ENCODE measurements around the gene HSBP1L1.

Gene HSBP1L1

DNA sequence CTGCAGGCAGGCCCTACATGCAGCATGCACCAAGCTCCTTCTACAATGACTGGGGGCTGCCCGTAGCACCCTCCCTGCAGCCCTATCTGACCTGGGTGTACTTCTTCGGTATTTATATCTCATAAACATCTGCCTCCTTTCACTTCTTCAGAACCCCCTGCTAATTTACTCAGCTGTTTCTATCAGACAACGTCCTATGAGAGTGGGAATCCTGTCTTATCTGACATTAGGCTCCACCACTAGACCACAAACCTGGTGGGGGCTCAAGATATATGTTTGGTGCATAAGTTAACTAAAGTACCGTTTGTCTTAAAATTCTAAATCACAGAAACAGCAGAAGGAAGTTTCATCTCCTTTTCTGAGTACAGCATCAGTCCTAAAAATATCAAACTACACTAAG lies 10.6 kb downstream of the HSBP1L1 start:
- no peak overlapping the region for H3K4me3 ChIP-seq (replicated peaks; ENCODE audit: low read depth, low read length)
- TF ChIP-seq CTCF (IDR thresholded peaks at IDR 0.05; ENCODE audit: low read depth, low read length, missing control alignments): no peak
- DNase-seq (ENCODE audit: extremely low read depth, low read depth): no peak

- DNase-seq (ENCODE audit: extremely low read depth, low read depth): no peak
- no peak overlapping the region for H3K4me3 ChIP-seq (replicated peaks; ENCODE audit: low read depth, low read length)
- no peak for TF ChIP-seq CTCF (IDR thresholded peaks at IDR 0.05; ENCODE audit: low read depth, low read length, missing control alignments)
Observed at GRCh38 chr18:79975985-79976680, 11.7 kb downstream of the HSBP1L1 start.

DNA sequence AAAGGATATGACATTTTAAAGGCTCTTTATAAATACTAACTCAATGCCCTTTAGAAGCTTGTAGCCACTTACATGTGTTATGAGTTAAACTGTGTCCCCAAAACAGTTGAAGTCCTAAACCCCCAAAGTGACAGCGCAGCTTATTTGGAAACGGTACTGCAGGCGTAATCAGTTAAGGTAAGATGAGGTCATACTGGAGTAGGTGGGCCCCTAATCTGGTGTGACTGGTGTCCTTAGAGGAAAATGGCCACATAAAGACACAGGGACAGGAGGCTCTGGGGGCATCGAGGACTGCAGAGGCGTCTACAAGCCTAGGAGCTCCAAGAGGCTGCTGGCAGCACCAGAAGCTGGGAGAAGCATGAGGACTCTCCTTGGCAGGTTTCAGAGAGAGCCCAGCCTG lies 15.4 kb downstream of the HSBP1L1 start:
- no peak overlapping the region for H3K4me3 ChIP-seq (replicated peaks; ENCODE audit: low read depth, low read length)
- DNase-seq (ENCODE audit: extremely low read depth, low read depth): no peak
- no peak for TF ChIP-seq CTCF (IDR thresholded peaks at IDR 0.05; ENCODE audit: low read depth, low read length, missing control alignments)

GRCh38 chr18:79980585-79980984 lies 16.1 kb downstream of the HSBP1L1 start:
- DNase-seq (ENCODE audit: extremely low read depth, low read depth): no peak
- no peak for TF ChIP-seq CTCF (IDR thresholded peaks at IDR 0.05; ENCODE audit: low read depth, low read length, missing control alignments)
- no peak overlapping the region for H3K4me3 ChIP-seq (replicated peaks; ENCODE audit: low read depth, low read length)

DNA sequence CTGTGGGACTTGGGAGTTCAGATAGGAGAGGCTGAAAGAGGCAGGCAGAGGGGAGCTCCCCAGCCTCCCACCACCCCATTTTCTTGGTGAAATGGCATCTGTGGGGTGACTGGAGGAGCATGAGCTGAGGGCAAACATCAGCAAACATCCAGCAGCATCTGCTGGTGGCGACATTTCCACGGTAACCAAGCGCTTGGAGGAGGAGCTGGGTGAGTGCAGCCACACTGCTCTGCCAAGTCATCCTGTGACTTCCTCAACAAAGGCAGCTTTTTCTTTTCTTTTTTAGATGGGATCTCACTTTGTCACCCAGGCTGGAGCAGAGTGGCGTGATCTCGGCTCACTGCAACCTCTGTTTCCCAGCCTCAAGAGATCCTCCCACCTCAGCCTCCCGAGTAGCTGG lies 18.3 kb downstream of the HSBP1L1 start:
- no peak for TF ChIP-seq CTCF (IDR thresholded peaks at IDR 0.05; ENCODE audit: low read depth, low read length, missing control alignments)
- H3K4me3 ChIP-seq (replicated peaks; ENCODE audit: low read depth, low read length): no peak overlapping the region
- no peak for DNase-seq (ENCODE audit: extremely low read depth, low read depth)

- no peak overlapping the region for H3K4me3 ChIP-seq (replicated peaks; ENCODE audit: low read depth, low read length)
- no peak for DNase-seq (ENCODE audit: extremely low read depth, low read depth)
- TF ChIP-seq CTCF (IDR thresholded peaks at IDR 0.05; ENCODE audit: low read depth, low read length, missing control alignments): no peak
Observed at GRCh38 chr18:79983253-79983652, 18.8 kb downstream of the HSBP1L1 start.

DNA sequence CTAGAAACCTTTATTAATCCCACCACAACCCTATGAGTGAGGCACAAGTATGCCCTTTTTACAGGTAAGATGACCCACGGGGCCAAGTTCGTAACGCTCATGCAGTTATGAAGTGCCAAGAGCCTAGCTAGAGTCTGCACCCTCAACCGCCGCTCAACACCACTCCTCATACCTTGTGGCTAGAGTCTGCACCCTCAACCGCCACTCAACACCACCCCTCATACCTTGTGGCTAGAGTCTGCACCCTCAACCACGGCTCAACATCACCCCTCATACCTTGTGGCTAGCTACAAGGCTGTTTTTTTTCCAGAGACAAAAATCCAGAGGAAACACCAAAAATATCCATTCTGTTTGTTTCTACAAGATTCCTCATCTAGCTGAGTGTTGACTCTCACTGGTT lies 19.4 kb downstream of the HSBP1L1 start:
- H3K4me3 ChIP-seq (replicated peaks; ENCODE audit: low read depth, low read length): no peak overlapping the region
- no peak for TF ChIP-seq CTCF (IDR thresholded peaks at IDR 0.05; ENCODE audit: low read depth, low read length, missing control alignments)
- no peak for DNase-seq (ENCODE audit: extremely low read depth, low read depth)

Measured in HFF-Myc (cell line).